ENCODE results near the gene ARSG.
A peak's percentile ranks its signal among the peaks of the same experiment; 100 is the strongest.
"Not testable (repeated sequence)": the region's sequence is repeated elsewhere in the genome, so short reads cannot be mapped to it uniquely, and the experiment has no call there.

Gene ARSG

GRCh38 chr17:68401288-68401687 is 110.0 kb downstream of the ARSG start:
- Mint-ChIP-seq H3K4me3 (no peak overlapping the region), H3K36me3 (ENCODE audit: insufficient read depth) (peaks cover 11% of the 10 kb centered on the region), H3K27me3 (no peaks in the 10 kb centered on the region), H3K9me3 (no peaks in the 10 kb centered on the region), H3K27ac (ENCODE audit: low read depth) (no peak overlapping the region), H3K4me1 (peaks cover 24% of the 10 kb centered on the region)
- ATAC-seq (replicated peaks; ENCODE audit: extremely low read depth, poor library complexity, severe bottlenecking): no peak
- DNase-seq (ENCODE audit: low spot score in 2 of 2): no peak

- H3K36me3 Mint-ChIP-seq (ENCODE audit: insufficient read depth): peaks cover 7% of the 10 kb centered on the region
- no peak overlapping the region for H3K4me3 Mint-ChIP-seq
- H3K27me3 Mint-ChIP-seq: no peaks in the 10 kb centered on the region
Measured at GRCh38 chr17:68403122-68403521, 111.8 kb downstream of the ARSG start.

GRCh38 chr17:68403837-68404236 is 112.5 kb downstream of the ARSG start:
- H3K4me3 Mint-ChIP-seq; H3K36me3 Mint-ChIP-seq (ENCODE audit: insufficient read depth); H3K27ac Mint-ChIP-seq (ENCODE audit: low read depth); H3K9me3 Mint-ChIP-seq; H3K27me3 Mint-ChIP-seq; H3K4me1 Mint-ChIP-seq; DNase-seq (ENCODE audit: low spot score in 2 of 2); ATAC-seq (replicated peaks; ENCODE audit: extremely low read depth, poor library complexity, severe bottlenecking): not testable (repeated sequence)

More at GRCh38 chr17:68403122-68403521, 111.8 kb downstream of the ARSG start:
- no peak overlapping the region for H3K27ac Mint-ChIP-seq (ENCODE audit: low read depth)
- DNase-seq (ENCODE audit: low spot score in 2 of 2): no peak
- no peak for ATAC-seq (replicated peaks; ENCODE audit: extremely low read depth, poor library complexity, severe bottlenecking)
- peaks cover 13% of the 10 kb centered on the region for H3K4me1 Mint-ChIP-seq
- no peaks in the 10 kb centered on the region for H3K9me3 Mint-ChIP-seq

- H3K4me1 Mint-ChIP-seq; H3K27me3 Mint-ChIP-seq; H3K4me3 Mint-ChIP-seq; H3K27ac Mint-ChIP-seq (ENCODE audit: low read depth); ATAC-seq (replicated peaks; ENCODE audit: extremely low read depth, poor library complexity, severe bottlenecking); DNase-seq (ENCODE audit: low spot score in 2 of 2); H3K36me3 Mint-ChIP-seq (ENCODE audit: insufficient read depth); H3K9me3 Mint-ChIP-seq: not testable (repeated sequence)
Measured at GRCh38 chr17:68407656-68408055, 116.4 kb downstream of the ARSG start.

- not testable (repeated sequence) for H3K36me3 Mint-ChIP-seq (ENCODE audit: insufficient read depth)
Measured at GRCh38 chr17:68413597-68414560, 122.6 kb downstream of the ARSG start.

GRCh38 chr17:68414901-68415300 is 123.6 kb downstream of the ARSG start:
- H3K27me3 Mint-ChIP-seq: not testable (repeated sequence)

More at GRCh38 chr17:68413597-68414560, 122.6 kb downstream of the ARSG start:
- peak; percentile 41 to 61 for DNase-seq (ENCODE audit: low spot score in 2 of 2)
- not testable (repeated sequence) for H3K27me3 Mint-ChIP-seq, H3K9me3 Mint-ChIP-seq
- H3K4me1 Mint-ChIP-seq: peaks cover 15% of the 10 kb centered on the region
- H3K4me3 Mint-ChIP-seq: peak overlapping the region; percentile 97
- ATAC-seq (replicated peaks; ENCODE audit: extremely low read depth, poor library complexity, severe bottlenecking): peak; percentile 93
- peak overlapping the region; percentile 81 for H3K27ac Mint-ChIP-seq (ENCODE audit: low read depth)

GRCh38 chr17:68417317-68417716 is 126.0 kb downstream of the ARSG start:
- peaks cover 13% of the 10 kb centered on the region for H3K36me3 Mint-ChIP-seq (ENCODE audit: insufficient read depth)
- no peak for ATAC-seq (replicated peaks; ENCODE audit: extremely low read depth, poor library complexity, severe bottlenecking)
- H3K4me1 Mint-ChIP-seq: peaks cover 15% of the 10 kb centered on the region
- H3K27ac Mint-ChIP-seq (ENCODE audit: low read depth): no peak overlapping the region
- H3K27me3 Mint-ChIP-seq: no peaks in the 10 kb centered on the region
- DNase-seq (ENCODE audit: low spot score in 2 of 2): no peak
- H3K4me3 Mint-ChIP-seq: no peak overlapping the region
- no peaks in the 10 kb centered on the region for H3K9me3 Mint-ChIP-seq

More at GRCh38 chr17:68414901-68415300, 123.6 kb downstream of the ARSG start:
- not testable (repeated sequence) for H3K9me3 Mint-ChIP-seq; ATAC-seq (replicated peaks; ENCODE audit: extremely low read depth, poor library complexity, severe bottlenecking); H3K36me3 Mint-ChIP-seq (ENCODE audit: insufficient read depth); DNase-seq (ENCODE audit: low spot score in 2 of 2)
- peaks cover 15% of the 10 kb centered on the region for H3K4me1 Mint-ChIP-seq
- peak overlapping the region; percentile 81 for H3K27ac Mint-ChIP-seq (ENCODE audit: low read depth)
- H3K4me3 Mint-ChIP-seq: peak overlapping the region; percentile 97

- Mint-ChIP-seq H3K27ac (ENCODE audit: low read depth) (no peak overlapping the region), H3K36me3 (ENCODE audit: insufficient read depth) (peaks cover 11% of the 10 kb centered on the region), H3K27me3 (no peaks in the 10 kb centered on the region), H3K4me1 (peaks cover 13% of the 10 kb centered on the region), H3K4me3 (no peak overlapping the region), H3K9me3 (no peaks in the 10 kb centered on the region)
- DNase-seq (ENCODE audit: low spot score in 2 of 2): no peak
- no peak for ATAC-seq (replicated peaks; ENCODE audit: extremely low read depth, poor library complexity, severe bottlenecking)
Measured at GRCh38 chr17:68418876-68419275, 127.6 kb downstream of the ARSG start.

- no peak overlapping the region for H3K27ac Mint-ChIP-seq (ENCODE audit: low read depth)
- H3K27me3 Mint-ChIP-seq: no peaks in the 10 kb centered on the region
- no peak overlapping the region for H3K4me3 Mint-ChIP-seq
- peaks cover 2% of the 10 kb centered on the region for H3K4me1 Mint-ChIP-seq
- no peaks in the 10 kb centered on the region for H3K9me3 Mint-ChIP-seq
- peaks cover 9% of the 10 kb centered on the region for H3K36me3 Mint-ChIP-seq (ENCODE audit: insufficient read depth)
- DNase-seq (ENCODE audit: low spot score in 2 of 2) (no peak), ATAC-seq (replicated peaks; ENCODE audit: extremely low read depth, poor library complexity, severe bottlenecking) (no peak)
Measured at GRCh38 chr17:68420065-68420464, 128.8 kb downstream of the ARSG start.

GRCh38 chr17:68421486-68421885 is 130.2 kb downstream of the ARSG start:
- H3K9me3 Mint-ChIP-seq: no peaks in the 10 kb centered on the region
- ATAC-seq (replicated peaks; ENCODE audit: extremely low read depth, poor library complexity, severe bottlenecking) (no peak), DNase-seq (ENCODE audit: low spot score in 2 of 2) (no peak)
- no peaks in the 10 kb centered on the region for H3K27me3 Mint-ChIP-seq
- no peaks in the 10 kb centered on the region for H3K4me1 Mint-ChIP-seq
- peaks cover 10% of the 10 kb centered on the region for H3K36me3 Mint-ChIP-seq (ENCODE audit: insufficient read depth)
- H3K4me3 Mint-ChIP-seq: no peak overlapping the region
- H3K27ac Mint-ChIP-seq (ENCODE audit: low read depth): no peak overlapping the region

- no peak for DNase-seq (ENCODE audit: low spot score in 2 of 2)
- Mint-ChIP-seq H3K36me3 (ENCODE audit: insufficient read depth) (peaks cover 11% of the 10 kb centered on the region), H3K27ac (ENCODE audit: low read depth) (no peak overlapping the region), H3K27me3 (no peaks in the 10 kb centered on the region), H3K4me1 (no peaks in the 10 kb centered on the region), H3K9me3 (no peaks in the 10 kb centered on the region), H3K4me3 (no peak overlapping the region)
- no peak for ATAC-seq (replicated peaks; ENCODE audit: extremely low read depth, poor library complexity, severe bottlenecking)
Measured at GRCh38 chr17:68422821-68423220, 131.5 kb downstream of the ARSG start.

GRCh38 chr17:68423251-68423650 is 132.0 kb downstream of the ARSG start:
- H3K36me3 Mint-ChIP-seq (ENCODE audit: insufficient read depth): peaks cover 12% of the 10 kb centered on the region
- DNase-seq (ENCODE audit: low spot score in 2 of 2): no peak
- no peaks in the 10 kb centered on the region for H3K9me3 Mint-ChIP-seq
- H3K27ac Mint-ChIP-seq (ENCODE audit: low read depth): no peak overlapping the region
- H3K27me3 Mint-ChIP-seq: no peaks in the 10 kb centered on the region
- no peak overlapping the region for H3K4me3 Mint-ChIP-seq
- H3K4me1 Mint-ChIP-seq: no peaks in the 10 kb centered on the region
- ATAC-seq (replicated peaks; ENCODE audit: extremely low read depth, poor library complexity, severe bottlenecking): no peak

- no peak overlapping the region for H3K27ac Mint-ChIP-seq (ENCODE audit: low read depth)
- DNase-seq (ENCODE audit: low spot score in 2 of 2) (no peak), ATAC-seq (replicated peaks; ENCODE audit: extremely low read depth, poor library complexity, severe bottlenecking) (no peak)
- no peaks in the 10 kb centered on the region for H3K4me1 Mint-ChIP-seq
- H3K27me3 Mint-ChIP-seq: no peaks in the 10 kb centered on the region
- H3K36me3 Mint-ChIP-seq (ENCODE audit: insufficient read depth): peaks cover 20% of the 10 kb centered on the region
- no peaks in the 10 kb centered on the region for H3K9me3 Mint-ChIP-seq
- H3K4me3 Mint-ChIP-seq: no peak overlapping the region
Measured at GRCh38 chr17:68424203-68424602, 132.9 kb downstream of the ARSG start.
